Measurements from ENCODE around the gene NRXN3.

Gene NRXN3

DNA sequence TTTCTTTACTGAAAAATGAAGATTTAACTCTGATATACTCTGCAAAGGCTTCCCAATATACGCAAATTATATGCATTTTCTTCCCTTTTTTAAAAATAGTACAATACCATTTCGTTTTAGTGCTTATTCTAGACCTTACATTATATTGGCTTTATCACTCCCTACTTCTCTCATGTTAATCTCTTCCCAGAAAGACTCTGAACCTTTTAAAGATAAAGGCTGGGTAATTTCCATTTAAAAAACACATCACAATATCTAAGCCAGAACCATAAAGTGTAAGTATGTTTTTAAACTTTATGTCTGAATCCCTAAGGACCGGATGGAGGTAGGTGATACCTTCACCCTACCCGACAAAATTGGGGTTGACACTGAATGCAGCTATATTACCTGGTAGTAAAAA, 1720.4 kb downstream of the NRXN3 start:
- DNase-seq: no peak

DNA sequence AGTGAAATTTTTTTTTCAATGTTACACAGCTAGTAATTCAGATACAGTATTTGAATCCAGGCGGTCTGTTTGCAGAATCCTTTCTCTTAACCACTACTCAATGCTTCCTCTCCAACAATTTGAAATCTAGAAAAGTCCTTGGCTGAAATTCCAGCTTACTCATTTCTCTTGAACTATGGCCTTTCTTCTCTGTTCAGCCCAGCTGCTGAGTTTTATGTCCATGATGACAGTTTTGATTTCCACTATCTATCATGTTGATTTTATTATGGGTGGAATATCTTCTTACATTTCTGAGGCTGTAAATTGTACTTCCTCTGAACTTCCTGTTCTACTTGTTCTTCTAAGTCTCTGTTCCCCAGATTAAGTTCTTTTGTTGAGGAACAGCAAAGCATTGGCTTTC, 1725.8 kb downstream of the NRXN3 start:
- DNase-seq: no peak

DNA sequence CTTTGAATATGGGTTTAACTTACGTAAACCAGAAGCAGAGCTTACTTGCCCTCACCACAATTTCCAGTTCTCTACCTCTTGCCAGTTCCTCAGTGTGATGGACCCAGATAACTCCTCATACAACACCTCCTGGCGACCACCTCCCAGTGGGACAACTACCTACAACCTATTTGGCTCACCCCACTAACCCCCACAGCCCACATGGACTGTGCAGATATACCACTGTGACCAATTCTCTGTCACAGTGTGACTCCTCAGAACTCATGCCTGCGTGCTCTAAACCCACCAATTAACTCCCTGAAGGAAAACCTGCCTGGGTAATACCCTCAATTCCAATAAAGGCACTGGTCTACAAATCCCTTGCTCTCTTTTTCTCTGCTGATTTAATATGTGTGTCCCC, 1729.4 kb downstream of the NRXN3 start:
- no peak for DNase-seq

DNA sequence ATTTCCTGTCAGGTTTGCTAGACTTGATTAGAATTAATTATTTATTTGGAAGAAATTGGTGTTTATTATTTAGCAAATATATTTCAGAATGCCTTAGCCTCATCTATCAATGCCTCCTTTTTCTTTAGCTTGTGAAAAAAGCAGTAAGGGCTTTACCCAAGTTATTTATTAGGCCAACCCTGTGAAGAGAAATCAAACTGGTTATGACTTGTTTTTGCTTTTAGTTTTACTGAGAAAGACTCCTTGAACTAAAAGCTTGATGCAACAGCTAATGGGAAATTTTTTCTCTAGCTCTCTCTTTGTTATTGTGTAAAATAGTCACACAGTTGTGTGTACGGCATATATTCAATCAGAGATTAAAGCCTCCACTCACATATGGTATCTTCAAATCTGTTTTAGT, 1734.3 kb downstream of the NRXN3 start:
- DNase-seq: no peak

DNA sequence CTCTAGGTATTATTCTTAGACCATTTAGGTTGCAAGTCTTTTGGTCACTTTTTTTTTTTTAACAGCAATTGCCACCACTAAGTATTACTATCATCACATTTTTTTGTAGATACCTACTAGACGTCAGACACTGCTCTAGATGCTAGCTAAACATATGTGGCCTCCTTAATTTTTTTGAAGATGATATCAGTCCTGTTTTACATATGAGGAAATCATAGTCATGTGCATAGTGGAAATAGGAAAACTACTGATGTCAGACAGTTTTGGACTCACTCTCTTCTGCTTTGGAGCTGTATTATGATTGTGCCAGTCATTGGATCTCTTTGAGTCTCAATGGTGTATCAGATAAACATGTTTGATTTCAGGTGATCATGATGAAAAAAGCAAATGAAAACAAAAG, 1736.8 kb downstream of the NRXN3 start:
- DNase-seq: no peak

DNA sequence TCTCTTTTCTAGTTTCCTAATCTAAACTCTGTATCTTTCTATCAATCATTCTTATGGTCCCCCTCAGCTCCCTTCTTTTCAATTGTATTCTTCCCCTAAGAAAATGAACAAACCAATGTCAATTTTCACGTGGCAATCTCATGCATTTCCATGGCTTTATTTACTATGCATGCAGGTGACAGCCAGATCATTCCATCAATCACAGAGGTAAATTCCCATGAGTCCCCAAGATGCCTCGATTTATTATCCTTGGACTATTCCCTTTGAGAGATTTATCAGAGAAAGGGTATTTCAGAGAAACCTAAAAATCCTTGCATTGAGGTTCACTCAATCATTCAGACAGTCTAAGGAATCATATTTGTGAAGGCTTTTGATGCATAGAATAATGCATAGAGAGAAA, 1739.9 kb downstream of the NRXN3 start:
- no peak for DNase-seq

DNA sequence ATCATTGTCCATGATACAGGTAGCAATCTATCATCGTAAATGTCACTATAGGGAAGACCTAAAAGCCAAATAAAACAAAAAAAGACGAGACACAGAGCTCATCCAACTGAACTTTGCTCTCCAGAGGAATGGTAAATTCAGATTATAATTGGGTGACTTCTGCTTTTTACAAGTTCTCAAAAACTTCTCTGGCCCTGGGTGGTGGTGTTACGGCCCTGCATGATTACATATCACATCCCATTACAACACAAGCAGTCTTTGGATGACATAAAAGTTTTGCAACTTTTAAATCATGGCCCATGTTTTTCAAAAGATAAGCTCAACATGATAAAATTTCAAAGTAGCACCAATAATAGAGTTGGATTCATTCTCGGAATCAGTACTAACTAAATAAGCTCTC, 1741.6 kb downstream of the NRXN3 start:
- DNase-seq: no peak

DNA sequence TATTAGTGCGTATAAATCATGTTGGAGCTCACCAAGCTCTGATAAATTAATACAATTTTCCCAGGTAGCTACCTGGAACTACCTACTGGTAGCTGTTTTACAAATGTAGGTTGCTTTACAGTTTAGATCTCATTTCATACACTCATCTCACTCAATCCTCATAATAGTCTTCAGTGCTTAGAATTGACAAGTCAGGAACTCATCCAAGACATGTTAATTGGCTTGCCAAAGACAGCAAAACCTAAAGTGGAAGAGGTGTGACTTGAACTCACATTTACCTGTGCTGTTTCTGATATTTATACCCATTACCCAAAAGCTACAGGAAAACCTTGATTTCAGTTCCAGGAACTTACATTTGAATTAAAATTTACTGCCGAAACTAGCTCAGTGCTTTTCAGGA, 1744.4 kb downstream of the NRXN3 start:
- no peak for DNase-seq

DNA sequence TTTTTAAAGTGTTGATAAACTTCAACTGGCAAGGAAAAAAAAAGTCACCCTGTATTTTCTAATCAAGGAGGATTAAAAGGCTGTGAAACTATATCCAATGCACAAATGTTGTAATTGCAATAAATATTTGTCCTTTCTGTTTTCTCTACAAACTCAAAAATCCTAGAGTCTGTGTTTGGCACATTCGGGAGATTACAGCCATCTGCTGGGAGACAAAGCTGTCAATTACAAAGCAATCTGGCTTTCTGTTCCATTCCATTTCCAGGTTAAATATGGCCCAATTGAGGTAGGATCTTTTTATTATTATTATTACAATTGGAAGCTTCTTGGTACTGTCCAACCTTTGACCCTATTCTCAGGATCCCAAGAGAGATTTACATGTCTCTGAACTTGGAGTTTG, 1745.2 kb downstream of the NRXN3 start:
- no peak for DNase-seq

DNA sequence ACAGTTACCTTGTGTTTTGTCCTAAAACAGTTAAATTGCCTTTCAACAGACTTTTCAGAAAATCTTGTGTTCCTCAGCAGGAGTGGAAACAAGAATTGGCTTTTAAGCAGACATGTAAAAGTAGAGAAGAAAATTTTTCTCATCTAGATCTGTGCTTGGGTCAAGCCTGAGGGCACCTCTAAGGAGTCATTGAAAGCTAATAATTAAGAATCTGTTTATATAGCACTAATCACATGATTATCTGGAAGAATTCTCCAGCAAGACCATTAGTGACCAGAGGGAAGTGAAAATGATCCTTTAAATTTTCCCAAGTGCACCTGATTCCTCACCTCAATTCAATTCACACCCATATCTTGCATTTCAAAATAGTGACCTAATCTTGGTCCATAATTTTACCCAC, 1746.1 kb downstream of the NRXN3 start:
- DNase-seq: no peak

DNA sequence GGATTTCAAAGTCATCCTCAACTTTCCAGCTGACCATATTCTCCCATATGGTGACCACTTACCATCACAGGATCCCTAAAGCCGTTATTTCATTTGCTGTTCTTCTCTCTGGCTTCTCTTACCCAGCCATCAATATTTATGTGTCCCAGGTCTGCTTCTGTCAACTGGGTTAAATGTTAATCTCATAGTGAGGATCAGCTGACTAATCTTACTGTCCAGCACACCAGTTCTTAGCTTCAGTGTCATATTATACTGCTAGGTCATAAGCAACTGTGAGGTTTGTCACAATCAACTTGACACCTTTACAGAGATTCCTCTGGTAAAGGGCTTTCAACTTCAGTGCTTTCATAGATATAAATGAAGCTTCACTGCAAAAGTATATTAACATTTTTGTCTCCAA, 1746.7 kb downstream of the NRXN3 start:
- no peak for DNase-seq

All from T1000 (cell line).